H1 (cell line): Measurements from ENCODE around the gene TBX5. TPM values are rescaled to one million over a fixed set of nuclear protein-coding genes. Genes with fewer than 3 reads are reported as not detected.

Experiments
- polyA plus RNA-seq, 7 experiments: library from polyadenylated mRNA; depleted of rRNA in 3 of 7; stranded (reverse) in 5 of 7; unstranded in 2 of 7; fragments of >200 nt in 5 of 7; fragments of 200-250 nt in 2 of 7; gene quantifications; 1 replicate in 5 of 7; 2 replicates in 1 of 7; 4 replicates in 1 of 7; pipeline versions ENCODE4 v1.2.1 to v1.2.3, GENCODE V29; 2011 to 2013; ENCODE audit warnings: missing spikeins in 2 of 7, mixed read lengths in 2 of 7
- total RNA-seq: library from RNA; stranded (reverse); fragmentation: NEBNext Ultra II Directional; extraction: Animal tissue kit (Norgen Biotek cat#: 25700); gene quantifications from 2 replicates; pipeline ENCODE4 v1.2.1, GENCODE V29; 2021
- TF ChIP-seq, protein P1 (sequence below): IDR thresholded peaks from 2 replicates; pipeline ENCODE4 v1.6.1; 2012; ENCODE audit warnings: inconsistent platforms

TBX5 gene
- total and polyA plus RNA-seq, 2 of the 8 experiments (the other 6 are each of a cell fraction or from before 2014, with no cell fraction given): 0.05 TPM; not detected in 1

GRCh38 chr12:114434341-114434740, 28.4 kb upstream of the TBX5 start (continued):
- TF ChIP-seq, protein P1, sequence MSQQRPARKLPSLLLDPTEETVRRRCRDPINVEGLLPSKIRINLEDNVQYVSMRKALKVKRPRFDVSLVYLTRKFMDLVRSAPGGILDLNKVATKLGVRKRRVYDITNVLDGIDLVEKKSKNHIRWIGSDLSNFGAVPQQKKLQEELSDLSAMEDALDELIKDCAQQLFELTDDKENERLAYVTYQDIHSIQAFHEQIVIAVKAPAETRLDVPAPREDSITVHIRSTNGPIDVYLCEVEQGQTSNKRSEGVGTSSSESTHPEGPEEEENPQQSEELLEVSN: no peak
